Measurements from ENCODE around the gene CLEC10A.
"Not testable (repeated sequence)": the region's sequence is repeated elsewhere in the genome, so short reads cannot be mapped to it uniquely, and the experiment has no call there.

The CLEC10A gene

DNA sequence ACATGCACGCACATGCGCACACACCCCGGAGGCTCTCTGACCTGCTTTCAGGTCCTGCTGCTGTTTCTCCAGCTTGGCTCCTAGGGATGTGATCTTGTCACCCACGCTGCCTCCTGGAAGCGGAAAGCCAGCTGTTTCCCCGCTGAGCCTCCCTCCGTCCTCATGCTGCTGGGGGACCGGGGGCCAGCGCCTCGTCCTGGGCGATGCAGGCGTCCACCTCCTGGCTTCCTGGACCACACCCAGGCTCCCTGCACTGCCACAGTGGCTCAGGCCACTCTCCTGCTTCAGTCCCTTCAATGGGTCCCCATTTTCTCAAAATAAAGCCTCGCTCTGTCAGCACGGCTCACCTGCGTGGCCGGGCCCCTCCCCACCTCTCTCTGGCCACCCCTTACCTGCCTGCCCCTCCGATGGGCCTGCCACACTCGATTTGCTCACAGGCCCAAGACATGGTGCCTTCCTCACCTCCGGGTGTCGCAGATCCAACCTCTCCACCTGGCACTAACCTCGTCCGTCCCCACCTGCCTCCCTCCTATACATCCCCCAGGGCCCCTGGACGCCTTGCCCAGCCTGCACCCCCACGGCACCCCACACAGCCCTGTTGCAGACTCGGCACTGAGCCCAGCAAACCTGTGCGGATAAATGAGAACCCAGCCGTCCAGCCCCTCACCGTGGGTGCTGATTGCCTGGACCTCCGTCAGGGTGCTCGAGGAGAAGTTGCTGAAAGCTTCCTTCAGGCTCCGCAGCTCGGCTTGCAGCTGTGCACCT, 27.9 kb upstream of the CLEC10A start:
- no peak for DNase-seq

DNA sequence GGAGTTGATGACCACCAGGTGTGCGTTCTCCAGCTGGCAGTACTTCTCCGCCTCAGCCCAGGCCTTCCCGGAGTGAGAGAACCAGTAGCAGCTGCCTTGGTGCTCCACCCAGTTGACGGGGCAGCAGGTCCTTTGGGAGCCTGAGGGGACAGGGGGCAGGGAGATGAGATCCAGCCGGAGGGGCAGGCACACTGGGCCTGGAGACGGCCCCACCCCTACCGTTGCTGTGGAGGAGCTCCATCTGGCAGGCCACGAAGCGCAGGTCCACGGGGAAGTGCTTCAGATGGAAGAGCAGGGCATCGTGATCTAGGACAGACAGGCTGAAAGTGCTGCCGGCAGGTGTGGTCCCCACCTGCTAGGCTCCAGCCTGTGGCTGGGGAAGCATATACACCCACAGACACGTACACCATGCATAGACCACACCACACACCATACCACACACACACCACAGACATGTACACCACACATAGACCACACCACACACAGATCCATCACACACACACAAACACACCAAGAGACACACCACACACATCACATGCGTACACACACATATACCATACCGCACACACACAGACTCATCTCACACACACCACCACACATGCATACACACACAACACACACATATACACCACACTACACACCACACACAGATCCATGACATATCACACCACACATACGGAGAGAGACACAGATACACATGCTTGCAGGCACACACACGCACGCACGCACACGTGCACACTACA, 27.1 kb upstream of the CLEC10A start:
- DNase-seq = no peak

DNA sequence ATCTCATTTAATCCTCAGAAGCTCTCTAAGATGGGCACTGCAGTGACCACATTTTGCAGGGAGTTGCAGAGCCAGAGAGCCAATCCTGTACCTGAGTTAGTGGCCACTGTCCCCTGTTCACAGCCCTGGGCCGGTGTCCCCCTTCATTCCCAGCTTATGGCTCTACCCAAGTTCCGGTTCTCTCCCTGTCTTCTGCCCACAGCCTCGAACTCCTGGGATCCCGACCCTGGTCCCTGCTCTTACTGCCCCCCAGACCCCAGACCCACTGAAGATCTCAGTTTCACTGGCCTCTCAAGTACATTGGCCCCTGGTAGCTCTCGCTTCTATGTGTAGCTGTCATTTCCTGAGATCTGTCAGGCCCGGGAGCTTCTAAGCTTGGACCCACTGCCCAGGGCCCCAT, 22.4 kb upstream of the CLEC10A start:
- no peak for DNase-seq

GRCh38 chr17:7101531-7101930, 21.5 kb upstream of the CLEC10A start:
- DNase-seq = no peak

- not testable (repeated sequence) for DNase-seq
Observed at GRCh38 chr17:7100641-7101379, 20.8 kb upstream of the CLEC10A start.

DNA sequence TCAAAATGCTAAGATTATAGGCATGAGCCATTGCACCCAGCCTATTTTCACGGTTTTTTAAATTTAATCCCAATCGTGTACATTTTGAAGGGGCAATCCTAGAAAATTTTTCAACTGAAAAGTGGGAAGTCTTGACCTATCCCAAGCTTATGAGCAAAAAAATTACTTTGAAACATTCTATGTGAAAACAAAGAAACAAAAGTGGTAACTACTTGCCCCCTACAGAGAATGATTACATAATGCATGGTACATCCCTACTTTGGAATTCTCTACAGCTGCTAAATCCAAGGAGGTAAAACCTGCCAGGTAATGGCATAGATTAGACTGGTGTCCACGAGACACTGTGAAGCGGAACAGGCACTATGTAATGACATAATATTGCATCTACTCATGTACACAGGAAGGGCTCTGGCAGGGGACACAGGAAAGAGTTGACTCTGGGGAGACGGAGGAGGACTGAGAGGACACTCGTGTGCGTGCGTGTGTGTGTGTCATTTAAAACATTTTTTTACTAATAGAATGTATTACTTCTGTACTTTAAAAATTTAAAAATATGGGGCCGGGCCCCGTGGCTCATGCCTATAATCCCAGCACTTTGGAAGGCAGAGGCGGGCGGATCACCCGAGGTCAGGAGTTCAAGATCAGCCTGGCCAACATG, 18.9 kb upstream of the CLEC10A start:
- DNase-seq = no peak

GRCh38 chr17:7097940-7098339, 17.9 kb upstream of the CLEC10A start:
- DNase-seq = no peak

GRCh38 chr17:7095625-7096024, 15.6 kb upstream of the CLEC10A start:
- DNase-seq = no peak

GRCh38 chr17:7094652-7095019, 14.6 kb upstream of the CLEC10A start:
- DNase-seq = no peak

DNA sequence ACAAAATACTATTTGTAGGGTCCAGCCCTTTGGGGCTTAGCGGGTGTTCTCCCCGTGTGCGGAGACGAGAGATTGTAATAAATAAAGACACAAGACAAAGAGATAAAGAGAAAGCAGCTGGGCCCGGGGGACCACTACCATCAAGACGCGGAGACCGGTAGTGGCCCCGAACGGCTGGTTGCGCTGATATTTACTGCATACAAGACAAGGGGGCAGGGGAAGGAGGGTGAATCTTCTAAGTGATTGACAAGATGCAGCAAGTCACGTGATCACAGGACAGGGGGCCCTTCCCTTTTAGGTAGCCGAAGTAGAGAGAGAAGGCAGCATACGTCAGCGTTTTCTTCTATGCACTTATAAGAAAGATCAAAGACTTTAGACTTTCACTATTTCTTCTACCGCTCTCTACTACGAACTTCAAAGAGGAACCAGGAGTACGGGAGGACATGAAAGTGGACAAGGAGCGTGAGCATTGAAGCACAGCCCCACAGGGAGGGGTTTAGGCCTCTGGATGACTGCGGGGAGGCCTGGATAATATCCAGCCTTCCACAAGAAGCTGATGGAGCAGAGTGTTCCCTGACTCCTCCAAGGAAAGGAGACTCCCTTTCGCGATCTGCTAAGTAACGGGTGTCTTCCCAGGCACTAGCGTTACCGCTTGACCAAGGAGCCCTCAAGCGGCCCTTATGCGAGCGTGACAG, 11.4 kb upstream of the CLEC10A start:
- not testable (repeated sequence) for DNase-seq

- DNase-seq = not testable (repeated sequence)
Observed at GRCh38 chr17:7089570-7089969, 9.5 kb upstream of the CLEC10A start.

DNA sequence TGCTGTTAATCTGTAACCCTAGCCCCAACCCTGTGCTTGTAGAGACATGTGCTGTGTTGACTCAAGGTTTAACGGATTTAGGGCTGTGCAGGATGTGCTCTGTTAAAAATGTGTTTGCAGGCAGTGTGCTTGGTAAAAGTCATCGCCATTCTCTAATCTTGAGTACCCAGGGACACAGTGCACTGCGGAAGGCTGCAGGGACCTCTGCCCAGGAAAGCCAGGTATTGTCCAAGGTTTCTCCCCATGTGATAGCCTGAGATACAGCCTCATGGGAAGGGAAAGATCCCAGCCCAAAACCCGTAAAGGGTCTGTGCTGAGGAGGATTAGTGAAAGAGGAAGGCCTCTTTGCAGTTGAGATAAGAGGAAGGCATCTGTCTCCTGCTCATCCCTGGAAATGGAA, 8.4 kb upstream of the CLEC10A start:
- not testable (repeated sequence) for DNase-seq

DNA sequence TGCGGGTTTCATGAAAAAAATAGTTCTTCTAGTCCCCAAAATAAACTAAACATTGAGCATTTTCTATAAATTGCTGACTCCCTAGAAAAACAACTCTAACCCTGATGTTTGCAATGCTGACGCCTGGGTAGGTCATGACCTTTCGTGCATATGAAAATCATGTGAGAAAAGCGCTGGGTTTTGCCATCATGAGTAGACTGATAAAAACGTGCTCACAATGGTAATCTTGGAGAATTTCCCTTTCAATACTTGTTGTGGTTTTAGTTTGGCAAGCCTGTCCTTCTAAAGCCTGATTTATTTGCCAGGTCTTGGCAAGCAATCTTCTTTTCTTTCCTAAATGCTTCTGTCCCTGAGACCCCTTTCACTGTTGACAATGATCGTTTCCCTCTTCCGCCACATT, 4.0 kb upstream of the CLEC10A start:
- DNase-seq = no peak

DNA sequence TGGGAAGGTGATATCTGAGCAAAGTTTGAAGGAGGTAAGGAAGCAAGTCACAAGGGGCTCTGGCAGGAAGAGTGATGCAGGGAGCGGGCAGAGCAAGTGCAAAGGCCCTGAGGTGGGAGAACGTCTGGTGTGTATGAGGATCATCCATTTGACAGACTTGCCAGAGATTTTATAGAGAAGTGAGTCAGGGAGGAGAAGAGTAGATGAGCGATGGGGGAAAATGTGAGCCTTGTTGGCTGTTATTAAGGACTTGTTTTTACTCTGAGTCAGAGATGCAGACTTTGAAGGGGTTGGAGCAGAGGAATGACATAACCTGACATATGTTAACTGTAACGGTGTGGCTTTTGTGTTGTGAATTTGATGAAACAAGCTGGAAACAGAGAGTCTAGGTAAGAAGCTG, 3.5 kb upstream of the CLEC10A start:
- no peak for DNase-seq

DNA sequence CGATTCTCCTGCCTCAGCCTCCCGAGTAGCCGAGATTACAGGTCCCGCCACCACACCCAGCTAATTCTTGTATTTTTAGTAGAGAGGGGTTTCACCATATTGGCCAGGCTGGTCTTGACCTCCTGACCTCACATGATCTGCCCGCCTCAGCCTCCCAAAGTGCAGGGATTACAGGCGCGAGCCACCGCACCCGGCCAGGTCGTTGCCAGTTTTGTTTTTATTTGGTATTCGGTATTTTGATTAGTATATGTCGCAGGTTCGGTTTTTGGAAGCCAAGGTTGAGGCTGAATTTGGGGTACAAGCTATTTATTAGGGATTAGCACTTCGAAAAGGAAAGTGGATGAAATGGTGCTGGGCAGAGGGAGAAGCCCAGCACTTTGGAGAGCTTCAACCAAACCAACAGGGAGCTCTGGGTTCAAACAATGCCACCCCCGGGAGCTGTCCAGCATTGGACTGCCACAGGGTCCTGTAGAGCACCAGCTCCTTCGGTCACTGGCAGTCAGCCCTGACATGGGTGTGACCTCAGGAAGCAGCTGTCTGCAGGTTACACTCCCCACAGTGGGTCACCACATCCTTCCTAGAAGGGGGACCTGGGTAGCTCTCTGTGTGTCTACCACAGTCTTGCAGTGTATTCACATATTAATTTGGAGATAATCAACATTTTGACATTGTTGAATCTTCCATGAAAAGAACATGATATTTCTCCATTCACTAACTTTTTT, 1.5 kb upstream of the CLEC10A start:
- DNase-seq = no peak

GRCh38 chr17:7080456-7081041, 498 bp upstream of the CLEC10A start:
- no peak for DNase-seq

- DNase-seq = no peak
Observed at GRCh38 chr17:7078711-7079110, 1.3 kb downstream of the CLEC10A start.

GRCh38 chr17:7077911-7078546, 2.0 kb downstream of the CLEC10A start:
- no peak for DNase-seq

DNA sequence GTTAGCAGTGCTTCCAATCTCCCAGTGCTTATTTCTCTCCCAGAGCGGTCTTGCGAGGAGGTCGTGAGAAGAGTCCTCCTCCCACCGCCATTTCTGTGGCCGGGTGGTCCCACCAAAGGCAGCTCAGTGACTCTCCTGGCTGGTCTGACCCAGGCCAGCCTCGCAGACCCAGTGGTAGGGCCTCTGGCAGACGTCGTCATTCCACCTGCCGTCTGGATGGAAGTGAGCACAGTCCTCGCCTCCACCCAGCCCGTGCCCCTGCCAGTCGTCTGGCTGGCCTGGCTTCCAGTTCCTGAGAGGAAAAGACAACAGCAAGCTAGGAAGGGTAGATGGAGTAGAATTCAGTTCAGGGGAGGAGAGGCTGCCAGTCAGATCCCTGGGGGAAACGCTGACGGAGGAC, 5.1 kb downstream of the CLEC10A start:
- DNase-seq = no peak

DNA sequence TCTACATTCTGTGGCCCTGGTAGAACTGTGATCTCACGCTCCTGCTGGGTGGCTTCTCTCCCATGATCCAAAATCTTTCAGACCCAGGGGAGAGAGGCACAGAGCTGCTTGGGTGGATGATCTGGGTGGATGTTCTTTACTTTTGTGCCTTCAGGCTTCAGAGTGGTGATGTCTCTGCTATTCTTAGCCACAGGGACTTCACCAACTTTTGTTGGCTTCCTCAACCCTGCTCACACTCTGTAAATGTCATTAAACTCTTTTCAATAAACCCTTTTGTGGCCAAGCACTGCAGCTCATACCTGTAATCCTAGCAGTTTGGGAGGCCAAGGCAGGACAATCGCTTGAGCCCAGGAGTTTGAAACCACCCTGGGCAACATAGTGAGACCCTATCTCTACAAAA, 7.6 kb downstream of the CLEC10A start:
- no peak for DNase-seq

DNA sequence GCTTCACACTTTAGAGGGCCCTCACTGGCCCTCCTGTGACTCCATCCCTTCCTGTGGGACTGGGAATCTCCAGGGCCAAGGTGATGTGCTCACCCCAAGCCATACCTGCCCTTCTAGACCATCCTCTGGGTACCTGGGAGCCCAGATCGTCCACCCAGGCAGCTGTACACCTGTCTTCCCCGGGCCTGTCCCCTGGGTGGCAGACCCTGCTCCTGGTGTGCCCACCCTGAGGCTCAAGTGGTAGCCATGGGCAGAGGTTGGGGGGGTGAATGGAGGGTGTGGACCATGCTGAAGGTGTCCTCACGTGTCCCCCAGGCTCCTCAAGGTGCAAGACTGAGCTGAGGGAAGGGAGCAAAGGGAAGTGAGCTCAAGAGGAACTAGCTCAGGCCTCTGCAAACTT, 9.3 kb downstream of the CLEC10A start:
- no peak for DNase-seq

Data from left hindlimb (tissue), 1 donor.